ENCODE data around the gene CACNG7. TPM values are rescaled to one million over a fixed set of nuclear protein-coding genes. Genes with fewer than 3 reads are reported as not detected.

Gene CACNG7
- total RNA-seq, 2 donors from 2014 or later = 0.16 TPM; not detected in 1

- Histone ChIP-seq H3K27ac (no peak within 1 kb of the TSS), H3K27me3 (peaks cover 23% of the 10 kb centered on the region), H3K4me3 (no peak within 1 kb of the TSS), H3K9ac (ENCODE audit: low read depth in 2 of 2, low read length in 2 of 2) (no peak within 1 kb of the TSS), H3K9me3 (no peaks in the 10 kb centered on the region), H3K36me3 (no peaks in the 10 kb centered on the region), H3K4me1 (no peaks in the 10 kb centered on the region)
- intact Hi-C loops (cut with DNase I) = no loop called here
- TF ChIP-seq, protein P1, sequence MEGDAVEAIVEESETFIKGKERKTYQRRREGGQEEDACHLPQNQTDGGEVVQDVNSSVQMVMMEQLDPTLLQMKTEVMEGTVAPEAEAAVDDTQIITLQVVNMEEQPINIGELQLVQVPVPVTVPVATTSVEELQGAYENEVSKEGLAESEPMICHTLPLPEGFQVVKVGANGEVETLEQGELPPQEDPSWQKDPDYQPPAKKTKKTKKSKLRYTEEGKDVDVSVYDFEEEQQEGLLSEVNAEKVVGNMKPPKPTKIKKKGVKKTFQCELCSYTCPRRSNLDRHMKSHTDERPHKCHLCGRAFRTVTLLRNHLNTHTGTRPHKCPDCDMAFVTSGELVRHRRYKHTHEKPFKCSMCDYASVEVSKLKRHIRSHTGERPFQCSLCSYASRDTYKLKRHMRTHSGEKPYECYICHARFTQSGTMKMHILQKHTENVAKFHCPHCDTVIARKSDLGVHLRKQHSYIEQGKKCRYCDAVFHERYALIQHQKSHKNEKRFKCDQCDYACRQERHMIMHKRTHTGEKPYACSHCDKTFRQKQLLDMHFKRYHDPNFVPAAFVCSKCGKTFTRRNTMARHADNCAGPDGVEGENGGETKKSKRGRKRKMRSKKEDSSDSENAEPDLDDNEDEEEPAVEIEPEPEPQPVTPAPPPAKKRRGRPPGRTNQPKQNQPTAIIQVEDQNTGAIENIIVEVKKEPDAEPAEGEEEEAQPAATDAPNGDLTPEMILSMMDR (IDR thresholded peaks at IDR 0.05) = no peak
- DNase-seq = no peak
These were observed 53.9 kb downstream of the CACNG7 start, which contains the start of gene CACNG8 for GRCh38 chr19:53962887-53963431. CACNG8 (plus strand) TSS chr19:53962937.

DNA sequence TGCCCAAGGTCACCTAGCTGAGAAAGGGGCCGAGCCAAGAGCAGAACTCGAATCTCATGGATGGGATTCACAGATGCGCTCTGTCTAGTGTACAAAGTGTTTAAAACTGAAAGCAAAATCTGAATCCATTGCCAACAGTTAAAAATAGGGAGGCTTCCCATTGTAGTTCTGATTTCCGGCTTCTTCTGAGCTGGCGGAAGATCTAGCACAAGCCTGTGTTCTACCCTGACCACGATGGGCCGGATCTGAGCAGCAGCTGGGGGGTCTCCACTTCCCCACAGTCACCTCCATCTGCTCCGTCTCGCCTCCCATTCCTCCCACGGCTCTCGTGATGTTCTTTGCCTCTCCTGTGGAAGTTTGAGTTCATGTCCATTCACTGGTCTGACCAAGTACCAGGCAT is 56.0 kb downstream of the CACNG7 start:
- DNase-seq = no peak
- Histone ChIP-seq H3K9ac (ENCODE audit: low read depth in 2 of 2, low read length in 2 of 2) (no peak overlapping the region), H3K36me3 (no peaks in the 10 kb centered on the region), H3K4me3 (no peak overlapping the region), H3K27ac (no peak overlapping the region), H3K4me1 (no peaks in the 10 kb centered on the region), H3K9me3 (no peaks in the 10 kb centered on the region), H3K27me3 (peaks cover 21% of the 10 kb centered on the region)
- intact Hi-C loops (cut with DNase I) = no loop called here
- TF ChIP-seq, protein P1 (IDR thresholded peaks at IDR 0.05) = no peak

- DNase-seq = no peak
- H3K9me3 ChIP-seq = no peaks in the 10 kb centered on the region
- H3K4me3 ChIP-seq = no peak overlapping the region
- no peak overlapping the region for H3K9ac ChIP-seq (ENCODE audit: low read depth in 2 of 2, low read length in 2 of 2)
- H3K4me1 ChIP-seq = no peaks in the 10 kb centered on the region
- peaks cover 8% of the 10 kb centered on the region for H3K27me3 ChIP-seq
- intact Hi-C loops (cut with DNase I) = no loop called here
- H3K27ac ChIP-seq = no peak overlapping the region
- TF ChIP-seq, protein P1 (IDR thresholded peaks at IDR 0.05) = no peak
- no peaks in the 10 kb centered on the region for H3K36me3 ChIP-seq
These were observed 57.9 kb downstream of the CACNG7 start for GRCh38 chr19:53966931-53967330.

DNA sequence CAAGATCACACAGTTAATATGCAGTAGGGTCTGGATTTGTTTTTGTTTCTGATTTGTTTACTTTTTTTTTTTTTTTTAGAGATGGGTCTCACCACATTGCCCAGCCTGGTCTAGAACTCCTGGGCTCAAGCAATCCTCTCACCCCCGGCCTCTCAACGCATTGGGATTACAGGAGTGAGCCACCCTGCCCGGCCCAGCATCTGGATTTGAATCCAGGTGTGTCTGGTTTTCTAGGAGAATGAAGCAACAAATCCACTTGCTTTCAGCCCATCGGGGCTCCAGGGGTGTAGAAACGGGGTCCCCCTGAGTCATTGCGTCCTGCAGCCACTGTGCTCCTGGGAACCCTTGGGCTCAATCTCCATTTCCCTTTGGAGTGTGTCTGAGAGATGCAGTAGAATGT is 60.3 kb downstream of the CACNG7 start:
- TF ChIP-seq, protein P1 (IDR thresholded peaks at IDR 0.05) = no peak
- H3K4me3 ChIP-seq = no peak overlapping the region
- H3K27me3 ChIP-seq = no peaks in the 10 kb centered on the region
- H3K9me3 ChIP-seq = no peaks in the 10 kb centered on the region
- H3K4me1 ChIP-seq = no peaks in the 10 kb centered on the region
- no peak overlapping the region for H3K27ac ChIP-seq
- intact Hi-C loops (cut with DNase I) = no loop called here
- H3K9ac ChIP-seq (ENCODE audit: low read depth in 2 of 2, low read length in 2 of 2) = no peak overlapping the region
- no peak for DNase-seq
- H3K36me3 ChIP-seq = no peaks in the 10 kb centered on the region

GRCh38 chr19:53971673-53972072 is 62.6 kb downstream of the CACNG7 start:
- H3K9me3 ChIP-seq = no peaks in the 10 kb centered on the region
- H3K9ac ChIP-seq (ENCODE audit: low read depth in 2 of 2, low read length in 2 of 2) = no peak overlapping the region
- no peak overlapping the region for H3K27ac ChIP-seq
- intact Hi-C loops (cut with DNase I) = no loop called here
- TF ChIP-seq, protein P1 (IDR thresholded peaks at IDR 0.05) = no peak
- H3K36me3 ChIP-seq = no peaks in the 10 kb centered on the region
- H3K4me1 ChIP-seq = no peaks in the 10 kb centered on the region
- H3K27me3 ChIP-seq = no peaks in the 10 kb centered on the region
- no peak overlapping the region for H3K4me3 ChIP-seq
- no peak for DNase-seq
